Lung (tissue), 12 donors: ENCODE results near the gene CRY2. TPM values are rescaled to one million over a fixed set of nuclear protein-coding genes. Genes with fewer than 3 reads are reported as not detected.

Experiments
- ATAC-seq: fragments of 200-7000 bp; cut with Tn5 transposase; one replicate; pipeline ENCODE4 v1.9.1; 2020; ENCODE audit warnings: moderate number of reproducible peaks; ENCODE audit not compliant: insufficient read depth, low FRiP score
- DNase-seq, 3 donors: peaks; one replicate each; pipeline ENCODE4 v3.0.0-alpha.2; 2013 to 2017
- H3K27ac ChIP-seq, 2 donors: one replicate each; pipeline ENCODE4 v1.5.1; 2013; ENCODE audit warnings: mild to moderate bottlenecking in 2 of 2, moderate library complexity in 2 of 2, control low read depth in 1 of 2, inconsistent platforms in 1 of 2, low read depth in 1 of 2, low read length in 1 of 2
- H3K27me3 ChIP-seq, 3 donors: one replicate each; pipeline ENCODE4 v1.5.1; 2013; ENCODE audit warnings: low read length in 2 of 3; ENCODE audit not compliant: control insufficient read depth in 3 of 3, insufficient read depth in 3 of 3
- H3K36me3 ChIP-seq, 4 donors: one replicate each; pipeline ENCODE4 v1.5.1; 2013; ENCODE audit warnings: low read length in 4 of 4, mild to moderate bottlenecking in 1 of 4, moderate library complexity in 1 of 4; ENCODE audit not compliant: control insufficient read depth in 4 of 4, insufficient read depth in 4 of 4
- H3K4me1 ChIP-seq, 5 donors: one replicate each; pipeline ENCODE4 v1.5.1; 2013; ENCODE audit warnings: low read length in 5 of 5, mild to moderate bottlenecking in 2 of 5, moderate library complexity in 1 of 5; ENCODE audit not compliant: control insufficient read depth in 5 of 5, insufficient read depth in 5 of 5
- H3K4me3 ChIP-seq: one replicate; pipeline ENCODE4 v1.5.1; 2013; ENCODE audit warnings: mild to moderate bottlenecking, control low read depth, moderate library complexity
- H3K9ac ChIP-seq, 2 donors: one replicate each; pipeline ENCODE4 v1.5.1; 2013; ENCODE audit warnings: low read length in 2 of 2, control low read depth in 1 of 2; ENCODE audit not compliant: insufficient read depth in 1 of 2
- H3K9me3 ChIP-seq, 4 donors: one replicate each; pipeline ENCODE4 v1.5.1; 2013; ENCODE audit warnings: low read length in 3 of 4, mild to moderate bottlenecking in 1 of 4, moderate library complexity in 1 of 4; ENCODE audit not compliant: control insufficient read depth in 4 of 4, insufficient read depth in 3 of 4
- WGBS, 2 donors: extraction: QIAGEN DNeasy Blood & Tissue Kit; methylation state at CpG; one replicate each; pipeline ENCODE4 v1.1.7; 2013; 5-methylcytosine and 5-hydroxymethylcytosine counted together
- polyA plus RNA-seq, 2 donors: library from polyadenylated mRNA; stranded (reverse); fragments of 200-250 nt; gene quantifications; one replicate each; pipeline ENCODE4 v1.2.1, GENCODE V29; 2013
- total RNA-seq, 2 donors: library from RNA; depleted of rRNA in 1 of 2; stranded (reverse); fragments of >200 nt in 1 of 2; gene quantifications; one replicate each; pipeline ENCODE4 v1.2.1, GENCODE V29; 2014 to 2021
- TF ChIP-seq, protein P1 (sequence below): IDR thresholded peaks from 2 replicates; pipeline ENCODE4 v1.5.1; 2012; ENCODE audit warnings: mild to moderate bottlenecking; ENCODE audit errors: control extremely low read depth, extremely low read depth
- donor health status: control.
- donor health status: control.
- donor health status: Bipolar disorder and iron deficiency.
- donor health status: healthy.
- donor health status: DM: yes; HTN: yes; CAD: no.

CRY2 gene
- total and polyA plus RNA-seq, 4 donors, result 16.2 to 55.0 (median 34.2) TPM

DNA sequence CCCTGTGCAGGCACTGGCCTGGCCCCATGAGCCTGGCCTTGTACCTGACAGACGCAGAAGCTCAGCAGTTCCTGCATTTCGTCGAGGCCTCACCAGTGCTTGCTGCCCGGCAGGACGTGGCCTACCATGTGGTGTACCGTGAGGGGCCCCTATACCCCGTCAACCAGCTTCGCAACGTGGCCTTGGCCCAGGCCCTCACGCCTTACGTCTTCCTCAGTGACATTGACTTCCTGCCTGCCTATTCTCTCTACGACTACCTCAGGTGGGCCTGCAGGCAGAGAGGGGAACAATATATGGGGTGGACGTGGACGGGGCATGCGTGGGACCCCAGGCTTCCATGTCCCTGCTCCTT lies 80.0 kb downstream of the CRY2 start:
- Histone ChIP-seq H3K27me3 (peaks cover 0 to 11% (median 2%) of the 10 kb centered on the region in 3 donors), H3K36me3 (peaks cover 0 to 8% (median 3%) of the 10 kb centered on the region in 4 donors), H3K4me1 (peaks cover 0 to 6% (median 0%) of the 10 kb centered on the region in 5 donors), H3K9me3 (no peaks in the 10 kb centered on the region), H3K4me3 (no peak overlapping the region), H3K27ac (no peak overlapping the region), H3K9ac (no peak overlapping the region)
- WGBS, 2 donors, result 46 to 63% methylated on average over 15 of the region's 15 CpGs
- TF ChIP-seq, protein P1, sequence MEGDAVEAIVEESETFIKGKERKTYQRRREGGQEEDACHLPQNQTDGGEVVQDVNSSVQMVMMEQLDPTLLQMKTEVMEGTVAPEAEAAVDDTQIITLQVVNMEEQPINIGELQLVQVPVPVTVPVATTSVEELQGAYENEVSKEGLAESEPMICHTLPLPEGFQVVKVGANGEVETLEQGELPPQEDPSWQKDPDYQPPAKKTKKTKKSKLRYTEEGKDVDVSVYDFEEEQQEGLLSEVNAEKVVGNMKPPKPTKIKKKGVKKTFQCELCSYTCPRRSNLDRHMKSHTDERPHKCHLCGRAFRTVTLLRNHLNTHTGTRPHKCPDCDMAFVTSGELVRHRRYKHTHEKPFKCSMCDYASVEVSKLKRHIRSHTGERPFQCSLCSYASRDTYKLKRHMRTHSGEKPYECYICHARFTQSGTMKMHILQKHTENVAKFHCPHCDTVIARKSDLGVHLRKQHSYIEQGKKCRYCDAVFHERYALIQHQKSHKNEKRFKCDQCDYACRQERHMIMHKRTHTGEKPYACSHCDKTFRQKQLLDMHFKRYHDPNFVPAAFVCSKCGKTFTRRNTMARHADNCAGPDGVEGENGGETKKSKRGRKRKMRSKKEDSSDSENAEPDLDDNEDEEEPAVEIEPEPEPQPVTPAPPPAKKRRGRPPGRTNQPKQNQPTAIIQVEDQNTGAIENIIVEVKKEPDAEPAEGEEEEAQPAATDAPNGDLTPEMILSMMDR, result no peak
- no peak for ATAC-seq
- DNase-seq, result no peak

DNA sequence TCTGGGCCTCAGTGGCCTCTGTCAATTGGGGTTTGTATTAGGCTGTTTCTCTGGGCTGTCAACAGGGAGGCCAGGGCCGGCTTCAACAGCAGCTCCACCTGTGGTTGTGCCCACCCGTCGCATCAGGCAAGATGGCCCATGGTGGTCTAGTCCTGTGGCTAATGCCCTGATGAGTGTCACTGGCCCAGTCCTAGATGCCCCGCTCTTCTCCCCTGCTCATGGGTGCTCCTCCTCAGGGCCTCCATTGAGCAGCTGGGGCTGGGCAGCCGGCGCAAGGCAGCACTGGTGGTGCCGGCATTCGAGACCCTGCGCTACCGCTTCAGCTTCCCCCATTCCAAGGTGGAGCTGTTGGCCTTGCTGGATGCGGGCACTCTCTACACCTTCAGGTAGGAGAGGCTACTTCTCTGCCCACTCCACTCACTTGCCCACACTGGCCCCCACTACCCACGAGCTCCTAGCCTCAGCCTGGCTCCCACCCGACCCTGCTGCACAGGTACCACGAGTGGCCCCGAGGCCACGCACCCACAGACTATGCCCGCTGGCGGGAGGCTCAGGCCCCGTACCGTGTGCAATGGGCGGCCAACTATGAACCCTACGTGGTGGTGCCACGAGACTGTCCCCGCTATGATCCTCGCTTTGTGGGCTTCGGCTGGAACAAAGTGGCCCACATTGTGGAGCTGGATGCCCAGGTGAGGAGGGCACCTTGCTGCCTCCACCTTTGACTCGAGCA lies 80.6 kb downstream of the CRY2 start:
- no peak for DNase-seq

DNA sequence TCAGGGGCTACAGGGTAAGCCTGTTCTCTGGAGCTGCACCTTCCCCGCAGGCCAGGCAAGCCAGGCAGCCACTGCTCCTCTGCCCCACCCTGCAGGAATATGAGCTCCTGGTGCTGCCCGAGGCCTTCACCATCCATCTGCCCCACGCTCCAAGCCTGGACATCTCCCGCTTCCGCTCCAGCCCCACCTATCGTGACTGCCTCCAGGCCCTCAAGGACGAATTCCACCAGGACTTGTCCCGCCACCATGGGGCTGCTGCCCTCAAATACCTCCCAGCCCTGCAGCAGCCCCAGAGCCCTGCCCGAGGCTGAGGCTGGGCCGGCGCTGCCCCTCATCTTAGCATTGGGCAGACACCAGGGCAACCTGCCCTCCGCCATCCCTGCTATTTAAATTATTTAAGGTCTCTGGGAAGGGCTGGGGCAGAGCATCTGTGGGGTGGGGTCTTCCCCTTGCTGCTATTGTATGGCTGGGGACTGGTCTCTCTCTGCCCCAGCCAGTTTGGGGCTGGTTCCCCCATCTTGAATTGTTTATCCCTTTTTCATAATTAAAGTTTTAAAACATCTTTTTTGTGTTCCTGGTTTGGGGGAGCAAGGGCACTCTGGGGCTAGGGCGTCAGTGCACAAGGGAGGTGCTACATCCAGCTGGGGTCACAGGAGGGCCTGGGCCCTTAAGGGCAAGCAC lies 81.4 kb downstream of the CRY2 start:
- H3K9me3 ChIP-seq, result no peaks in the 10 kb centered on the region
- H3K4me3 ChIP-seq, result no peak overlapping the region
- TF ChIP-seq, protein P1, result no peak
- H3K4me1 ChIP-seq, result peaks cover 0 to 6% (median 0%) of the 10 kb centered on the region in 5 donors
- no peak overlapping the region for H3K27ac ChIP-seq
- H3K36me3 ChIP-seq, result peaks cover 3 to 15% (median 6%) of the 10 kb centered on the region in 4 donors
- ATAC-seq, result no peak
- WGBS, 2 donors, result 86 to 96% methylated on average over 12 to 13 of the region's 13 CpGs
- peaks cover 0 to 7% (median 2%) of the 10 kb centered on the region in 3 donors for H3K27me3 ChIP-seq
- no peak overlapping the region for H3K9ac ChIP-seq
- no peak for DNase-seq

More for the DNA sequence above, 80.6 kb downstream of the CRY2 start:
- H3K27me3 ChIP-seq, result peaks cover 0 to 11% (median 2%) of the 10 kb centered on the region in 3 donors
- WGBS, 2 donors, result 91 to 98% methylated on average over 27 of the region's 27 CpGs
- TF ChIP-seq, protein P1, result no peak
- no peaks in the 10 kb centered on the region for H3K9me3 ChIP-seq
- ATAC-seq, result no peak
- H3K27ac ChIP-seq, result no peak overlapping the region
- H3K36me3 ChIP-seq, result peaks cover 0 to 8% (median 3%) of the 10 kb centered on the region in 4 donors
- H3K4me3 ChIP-seq, result no peak overlapping the region
- peaks cover 0 to 6% (median 0%) of the 10 kb centered on the region in 5 donors for H3K4me1 ChIP-seq
- no peak overlapping the region for H3K9ac ChIP-seq
